ENCODE results near the gene SCCPDH. TPM values are rescaled to one million over a fixed set of nuclear protein-coding genes. Genes with fewer than 3 reads are reported as not detected.

The SCCPDH gene
- total and polyA plus RNA-seq, 9 of the 15 experiments (the other 6 are each of a cell fraction or from before 2014, with no cell fraction given) = 7.0 to 61.9 (median 38.3) TPM

GRCh38 chr1:246768403-246769020 is 44.3 kb downstream of the SCCPDH start (continued):
- no peak for TF ChIP-seq MGA (IDR thresholded peaks at IDR 0.05)
- no peak for TF ChIP-seq ZNF354B (CRISPR knock-in tag; IDR thresholded peaks at IDR 0.05)
- no peak for TF ChIP-seq E2F1 (CRISPR knock-in tag; IDR thresholded peaks at IDR 0.05)
- TF ChIP-seq ZNF318 (IDR thresholded peaks at IDR 0.05; ENCODE audit: borderline replicate concordance in 1 of 2, low read depth in 1 of 2) = no peak
- TF ChIP-seq LARP7 (IDR thresholded peaks at IDR 0.05) = no peak
- TF ChIP-seq CBX5 (IDR thresholded peaks at IDR 0.05; ENCODE audit: borderline replicate concordance, low read depth) = no peak
